Coronary artery (tissue), 2 donors: Measurements from ENCODE around the gene FGGY.

Source experiments
- DNase-seq: peaks from one replicate; pipeline ENCODE4 v3.0.0-alpha.2; 2017; ENCODE audit warnings: low spot score
- H3K27ac ChIP-seq, 2 donors: fragments of 200-600 bp; sonication (generic); one replicate each; pipeline ENCODE4 v1.5.1; 2016 to 2019
- H3K4me3 ChIP-seq: fragments of 200-600 bp; sonication (generic); 2 replicates; pipeline ENCODE4 v1.5.1; 2016; ENCODE audit warnings: mild to moderate bottlenecking, moderate library complexity
- TF ChIP-seq, protein P1 (sequence below): fragments of 200-600 bp; sonication (generic); IDR thresholded peaks from one replicate; pipeline ENCODE4 v1.5.1; 2019; ENCODE audit warnings: antibody characterized with exemption

FGGY gene

DNA sequence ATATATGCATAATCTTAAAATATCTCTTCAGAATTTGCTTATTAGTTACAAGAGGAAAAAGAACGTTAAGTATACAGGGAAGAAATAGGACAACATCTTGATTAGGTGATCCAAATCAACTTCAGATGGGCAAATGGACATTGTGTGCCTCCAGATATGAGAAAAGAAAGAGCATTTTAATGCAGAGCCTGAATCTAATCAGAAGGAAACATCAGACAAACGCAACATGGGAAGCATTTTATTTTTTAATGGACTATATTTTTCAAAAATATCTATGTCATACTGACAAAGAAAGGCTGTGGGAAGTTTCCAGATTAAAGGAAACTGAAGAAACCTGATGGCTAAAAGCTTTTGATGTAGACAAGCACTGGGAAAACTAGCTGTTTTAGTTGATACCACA, 466.5 kb downstream of the FGGY start:
- TF ChIP-seq, protein P1, sequence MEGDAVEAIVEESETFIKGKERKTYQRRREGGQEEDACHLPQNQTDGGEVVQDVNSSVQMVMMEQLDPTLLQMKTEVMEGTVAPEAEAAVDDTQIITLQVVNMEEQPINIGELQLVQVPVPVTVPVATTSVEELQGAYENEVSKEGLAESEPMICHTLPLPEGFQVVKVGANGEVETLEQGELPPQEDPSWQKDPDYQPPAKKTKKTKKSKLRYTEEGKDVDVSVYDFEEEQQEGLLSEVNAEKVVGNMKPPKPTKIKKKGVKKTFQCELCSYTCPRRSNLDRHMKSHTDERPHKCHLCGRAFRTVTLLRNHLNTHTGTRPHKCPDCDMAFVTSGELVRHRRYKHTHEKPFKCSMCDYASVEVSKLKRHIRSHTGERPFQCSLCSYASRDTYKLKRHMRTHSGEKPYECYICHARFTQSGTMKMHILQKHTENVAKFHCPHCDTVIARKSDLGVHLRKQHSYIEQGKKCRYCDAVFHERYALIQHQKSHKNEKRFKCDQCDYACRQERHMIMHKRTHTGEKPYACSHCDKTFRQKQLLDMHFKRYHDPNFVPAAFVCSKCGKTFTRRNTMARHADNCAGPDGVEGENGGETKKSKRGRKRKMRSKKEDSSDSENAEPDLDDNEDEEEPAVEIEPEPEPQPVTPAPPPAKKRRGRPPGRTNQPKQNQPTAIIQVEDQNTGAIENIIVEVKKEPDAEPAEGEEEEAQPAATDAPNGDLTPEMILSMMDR: no peak
- no peak for DNase-seq
- no peak overlapping the region for H3K27ac ChIP-seq
- no peak overlapping the region for H3K4me3 ChIP-seq

DNA sequence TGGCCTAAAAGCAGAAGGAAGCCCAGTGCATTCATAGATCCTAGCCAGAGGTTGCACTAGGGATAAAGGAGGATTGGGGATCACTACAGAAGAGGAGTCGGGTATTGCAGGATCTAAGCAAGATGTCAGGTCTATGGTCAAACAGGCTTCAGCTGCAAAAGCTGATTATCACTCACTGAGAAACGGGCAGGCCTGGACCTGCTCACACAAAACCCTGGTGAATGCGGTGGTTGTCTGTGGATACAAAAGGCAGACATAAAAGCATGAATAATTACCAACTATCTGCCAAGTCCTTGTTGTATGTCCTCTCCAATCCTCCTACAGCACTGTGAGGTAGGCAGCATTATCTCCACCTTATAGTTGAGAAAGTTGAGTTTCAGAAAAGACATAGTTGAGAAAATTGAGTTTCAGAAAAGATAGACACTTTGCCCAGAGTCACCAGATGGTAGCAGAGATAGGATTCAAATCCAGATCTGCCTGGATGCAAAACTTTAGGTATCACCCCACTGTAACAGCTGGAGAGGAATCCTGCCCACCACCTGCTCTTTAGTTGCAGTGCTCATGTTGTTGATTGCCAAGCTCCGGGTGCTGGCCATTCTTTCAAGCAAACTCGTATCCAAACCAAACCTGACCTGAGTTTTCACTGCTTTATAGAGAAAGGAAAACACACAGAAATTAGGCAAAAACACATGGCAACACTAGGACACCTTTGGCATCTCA, 468.3 kb downstream of the FGGY start:
- TF ChIP-seq, protein P1: no peak
- Histone ChIP-seq H3K27ac (no peak overlapping the region), H3K4me3 (no peak overlapping the region)
- DNase-seq: no peak

DNA sequence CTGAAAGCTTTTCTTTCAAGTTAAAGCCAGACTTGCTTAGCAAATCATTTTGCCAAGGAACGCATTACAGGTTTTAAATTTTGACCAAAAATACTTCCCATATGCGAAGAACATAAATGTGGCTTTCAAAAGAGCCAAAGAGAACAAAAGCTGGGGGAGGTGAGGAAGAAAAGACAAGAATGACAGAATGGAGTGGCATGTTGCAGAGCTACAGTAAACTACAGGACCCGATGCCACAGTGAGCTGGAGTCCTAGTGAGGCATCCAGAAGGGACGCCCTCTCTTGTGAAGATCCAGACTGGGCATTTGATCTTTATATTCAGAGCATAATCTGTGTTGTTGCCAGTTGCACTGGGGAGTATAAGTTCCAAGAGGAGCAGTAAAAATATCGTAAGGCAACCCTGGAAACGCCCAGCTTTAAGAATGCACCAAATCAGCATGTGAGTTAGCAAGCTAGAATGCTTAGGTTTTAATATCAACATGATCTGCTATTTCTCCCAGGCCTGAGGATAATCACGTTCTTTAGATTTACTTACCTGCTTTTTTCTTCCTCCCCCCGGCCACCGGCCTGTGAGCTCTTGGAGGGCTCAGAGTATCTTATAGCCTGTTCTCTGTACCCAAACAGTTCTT, 469.4 kb downstream of the FGGY start:
- no peak for DNase-seq
- Histone ChIP-seq H3K27ac (no peak overlapping the region), H3K4me3 (no peak overlapping the region)
- TF ChIP-seq, protein P1: no peak

DNA sequence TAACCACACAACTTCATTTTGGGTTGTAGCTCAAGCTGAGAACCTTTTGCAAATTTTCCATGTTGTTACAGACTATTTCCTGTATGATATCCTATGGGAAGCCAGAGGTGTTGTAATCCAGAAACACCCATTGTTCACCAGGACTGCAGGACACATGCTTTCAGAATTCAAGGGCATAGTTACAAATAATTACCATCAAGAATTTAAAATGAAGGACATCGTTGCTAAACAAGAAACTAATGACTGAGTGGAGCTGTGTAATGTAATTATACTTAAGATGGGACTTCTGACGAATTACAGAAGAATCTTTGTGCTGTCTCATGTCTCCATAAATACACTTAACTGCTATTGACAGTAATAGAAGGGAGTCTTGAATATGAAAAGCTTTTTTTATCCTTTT, 470.2 kb downstream of the FGGY start:
- DNase-seq: no peak
- TF ChIP-seq, protein P1: no peak
- H3K4me3 ChIP-seq: no peak overlapping the region
- no peak overlapping the region for H3K27ac ChIP-seq

DNA sequence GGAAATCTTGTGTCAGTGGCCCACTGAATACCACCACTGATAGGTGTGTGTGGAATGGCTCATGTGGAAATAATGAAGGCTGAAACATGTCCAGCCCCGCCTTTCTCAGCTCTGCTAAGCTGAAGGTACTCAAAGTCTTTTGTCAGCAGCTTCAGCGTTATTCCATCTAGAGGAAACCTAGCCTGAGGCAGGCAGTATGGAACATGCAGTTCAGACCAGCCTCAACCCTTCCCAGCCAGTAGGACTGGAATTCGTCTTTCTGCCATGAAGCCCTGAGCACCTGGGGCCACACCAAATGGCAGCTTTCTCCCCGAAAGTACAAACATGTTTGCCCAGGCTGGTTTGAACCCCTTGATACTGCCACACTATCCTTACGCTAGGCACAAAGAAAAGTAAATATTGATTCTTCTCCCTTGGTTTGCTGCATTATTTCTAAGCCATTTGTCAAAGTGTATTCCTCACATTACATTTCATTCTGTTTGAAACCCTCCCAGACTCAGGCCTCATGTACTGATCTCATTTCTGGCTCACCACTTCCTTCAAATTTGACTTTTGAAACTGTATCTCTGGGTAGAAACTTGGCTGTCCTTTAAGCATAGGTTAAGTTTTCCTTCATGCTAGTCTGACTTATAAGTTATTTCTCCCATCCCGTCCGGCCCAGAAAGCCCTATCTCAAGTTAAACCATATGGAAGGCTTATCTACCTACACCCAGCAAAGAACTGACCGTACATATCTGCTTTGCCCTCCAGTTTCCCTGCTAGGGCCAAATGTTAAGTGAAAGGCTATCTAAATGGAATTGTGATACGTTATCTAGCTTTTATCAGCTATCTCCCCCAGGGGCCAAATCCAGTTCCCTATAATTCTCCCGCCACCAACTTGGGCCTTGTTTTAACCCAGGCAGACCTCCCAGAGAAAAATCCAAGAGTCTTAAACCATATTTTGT, 472.2 kb downstream of the FGGY start:
- TF ChIP-seq, protein P1: no peak
- DNase-seq: no peak
- no peak overlapping the region for H3K27ac ChIP-seq
- no peak overlapping the region for H3K4me3 ChIP-seq

DNA sequence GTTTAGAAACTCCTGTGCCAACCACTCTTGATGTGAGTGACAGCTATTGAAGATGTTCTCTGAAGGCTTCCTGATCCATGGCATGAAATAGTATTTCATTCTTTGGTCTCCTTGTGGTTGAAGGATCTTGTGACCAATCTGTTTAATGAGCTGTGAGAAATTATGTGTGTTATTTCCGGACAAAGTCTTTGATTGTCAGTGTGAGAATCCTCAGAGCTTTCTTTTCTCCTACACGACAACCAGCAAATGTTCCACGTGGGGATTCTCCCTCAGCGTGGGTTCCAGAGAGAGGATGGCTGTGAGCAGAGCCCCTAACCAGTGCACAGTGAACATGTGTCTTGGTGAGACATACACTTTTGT, 472.8 kb downstream of the FGGY start:
- TF ChIP-seq, protein P1: no peak
- DNase-seq: no peak
- Histone ChIP-seq H3K4me3 (no peak overlapping the region), H3K27ac (no peak overlapping the region)
